GM18511 (cell line): ENCODE results near the gene OPN1SW.
A peak's percentile ranks its signal among the peaks of the same experiment; 100 is the strongest.

Source experiments
- ATAC-seq: cut with Tn5 transposase; IDR thresholded peaks from one replicate; pipeline ENCODE4 v1.9.1; 2021; ENCODE audit warnings: mild to moderate bottlenecking, moderate library complexity; ENCODE audit not compliant: unreplicated experiment

OPN1SW gene

GRCh38 chr7:128763541-128763940 lies 12.1 kb downstream of the OPN1SW start:
- no peak for ATAC-seq

- no peak for ATAC-seq
Observed at GRCh38 chr7:128759242-128759641, 16.4 kb downstream of the OPN1SW start.

DNA sequence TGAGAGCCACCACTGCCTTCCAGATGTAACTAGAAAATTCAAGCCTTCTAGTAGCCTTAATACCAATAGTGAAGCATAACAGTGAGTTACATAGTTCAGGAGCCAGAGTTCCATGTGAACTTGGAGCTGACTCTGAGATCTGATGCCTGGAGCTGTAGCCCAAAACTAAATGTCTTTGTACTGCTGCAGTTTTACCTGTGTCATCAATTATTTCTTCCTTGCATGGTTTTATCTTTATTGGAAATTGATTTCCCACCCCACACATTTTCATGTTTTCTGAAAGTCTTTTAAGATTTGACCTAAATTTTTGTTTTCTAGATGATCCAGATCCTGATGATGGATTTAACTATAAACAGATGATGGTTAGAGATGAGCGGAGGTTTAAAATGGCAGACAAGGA lies 17.0 kb downstream of the OPN1SW start:
- ATAC-seq, result no peak

DNA sequence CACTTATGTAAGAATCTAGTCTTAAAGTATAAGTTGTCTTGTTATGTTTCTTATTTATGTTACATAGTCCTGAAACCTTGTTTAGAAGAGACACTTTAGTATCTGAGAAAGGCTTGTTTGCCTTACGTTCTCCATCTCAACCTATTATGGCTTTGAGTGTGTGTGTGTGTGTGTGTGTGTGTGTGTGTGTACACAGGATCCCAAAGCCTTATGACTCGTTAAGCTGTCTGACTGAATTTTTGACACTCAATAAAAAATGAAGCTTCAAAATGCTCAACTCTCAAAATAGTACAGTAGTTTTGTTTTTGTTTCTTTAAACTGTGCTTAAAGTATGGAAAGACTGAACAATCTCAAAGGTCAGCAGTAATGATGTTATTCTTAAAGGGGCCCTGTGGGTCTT lies 18.4 kb downstream of the OPN1SW start:
- no peak for ATAC-seq

DNA sequence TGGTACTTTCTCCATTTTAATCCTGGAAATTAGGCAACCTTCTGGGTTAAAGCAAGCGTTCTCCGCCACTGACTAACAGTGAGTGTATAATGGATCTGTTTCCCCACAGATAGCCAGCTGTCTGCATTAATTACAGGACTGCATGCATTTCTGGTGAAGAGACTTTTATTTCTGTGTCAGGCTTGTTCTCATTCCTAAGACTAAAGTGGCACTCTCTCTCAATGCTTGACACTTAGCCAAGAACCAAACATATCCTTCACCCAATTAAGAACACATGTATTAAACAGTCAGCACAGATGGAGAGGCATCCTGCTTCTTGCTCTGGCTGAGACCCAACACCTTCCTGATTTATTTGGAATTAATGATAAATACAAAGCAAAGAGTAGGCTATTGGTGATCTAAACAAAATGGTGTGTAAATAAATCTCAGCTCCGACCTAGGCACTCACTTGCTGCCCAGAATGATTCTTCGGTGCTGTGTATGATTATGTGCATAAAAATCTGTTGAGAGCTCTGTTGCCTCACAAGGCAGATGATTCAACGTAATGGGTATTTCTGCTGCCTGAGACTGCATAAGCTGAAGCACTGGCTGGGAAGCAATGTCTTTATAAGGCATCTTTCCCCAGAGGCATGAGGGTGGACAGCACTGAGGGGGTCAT lies 19.6 kb downstream of the OPN1SW start:
- no peak for ATAC-seq

- no peak for ATAC-seq
Observed at GRCh38 chr7:128755075-128755818, 20.3 kb downstream of the OPN1SW start.

- no peak for ATAC-seq
Observed at GRCh38 chr7:128752251-128752650, 23.3 kb downstream of the OPN1SW start.

DNA sequence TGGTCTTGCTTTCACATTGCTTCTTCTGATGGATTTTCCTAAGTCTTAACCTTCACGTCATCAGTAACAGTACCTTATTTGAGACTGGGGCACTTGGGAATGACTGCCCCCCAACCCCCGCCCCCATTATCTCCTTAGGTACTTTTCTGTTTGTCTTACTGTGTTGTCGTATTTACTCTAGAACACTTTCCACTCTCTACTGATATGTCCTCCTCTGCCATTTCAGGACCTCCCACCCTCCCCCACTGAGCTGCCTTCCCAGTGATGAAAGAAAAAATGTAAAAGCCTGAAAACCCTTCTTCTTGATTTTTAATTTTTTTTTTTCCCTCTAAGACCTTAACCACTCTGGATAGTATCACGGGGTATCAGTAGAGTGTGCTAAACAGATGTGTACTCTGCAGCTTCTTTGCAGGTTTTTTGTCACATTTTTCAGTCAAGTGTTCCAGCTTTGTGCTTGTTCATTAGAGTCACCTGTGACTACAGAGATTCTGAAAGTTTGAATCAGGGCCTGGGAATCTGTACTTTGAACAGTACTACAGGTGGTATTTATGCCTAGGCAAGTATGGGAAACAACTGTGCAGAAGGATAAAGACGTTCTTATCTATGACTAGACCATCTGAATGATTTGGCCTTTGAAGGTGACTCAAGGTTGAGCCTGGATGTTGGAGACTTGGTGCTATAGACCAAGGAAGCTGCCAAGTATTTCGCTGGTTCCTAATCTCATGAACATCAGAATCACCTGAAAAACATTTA lies 28.1 kb downstream of the OPN1SW start:
- ATAC-seq, result no peak

GRCh38 chr7:128745706-128746105 lies 29.9 kb downstream of the OPN1SW start:
- ATAC-seq, result no peak

DNA sequence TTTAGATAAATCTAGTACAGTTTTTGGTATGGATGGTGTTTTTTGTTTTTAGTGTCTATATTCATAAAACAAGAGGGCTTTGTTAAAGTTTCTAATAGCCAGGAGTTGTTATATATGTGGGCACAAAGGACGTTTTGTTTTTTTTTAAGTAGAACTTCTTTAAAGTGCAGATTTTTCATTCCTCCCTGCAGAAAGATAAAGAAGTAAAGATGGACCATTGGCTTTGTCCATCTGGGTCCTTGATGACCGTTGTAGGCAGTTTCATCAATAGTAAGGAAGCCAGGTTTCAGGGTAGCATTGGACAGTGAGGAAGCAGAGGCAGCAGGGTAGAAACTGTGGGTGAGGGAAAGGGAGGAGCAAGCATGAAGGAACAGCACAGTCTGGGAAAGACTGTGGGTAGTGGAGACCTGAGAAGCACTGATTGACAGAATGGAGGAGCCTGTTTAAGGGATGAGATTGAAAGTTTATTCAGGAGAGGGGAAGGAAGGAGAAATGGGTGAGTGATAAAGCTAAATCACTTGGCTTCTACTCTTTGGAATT lies 31.2 kb downstream of the OPN1SW start:
- no peak for ATAC-seq

GRCh38 chr7:128743112-128743772 lies 32.4 kb downstream of the OPN1SW start:
- no peak for ATAC-seq

- ATAC-seq, result no peak
Observed at GRCh38 chr7:128742206-128742605, 33.4 kb downstream of the OPN1SW start.

DNA sequence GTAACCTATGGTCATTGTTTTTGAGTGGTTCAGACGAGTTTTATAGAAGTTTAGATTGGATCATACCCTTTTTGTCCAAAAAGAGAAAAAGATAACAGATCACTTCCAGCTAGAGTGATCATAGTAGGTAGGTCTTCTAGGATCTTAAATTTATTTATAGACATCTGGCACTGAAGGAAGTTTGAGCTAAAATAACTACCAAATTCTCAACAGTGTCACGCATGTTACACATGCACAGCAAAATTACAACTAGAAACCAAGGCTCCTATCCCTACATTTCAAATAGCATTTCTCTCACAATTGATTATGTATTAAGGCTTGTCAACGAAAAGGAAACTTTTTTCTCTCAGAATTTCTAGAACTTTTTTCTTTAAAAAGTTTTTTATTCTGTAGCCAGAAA lies 34.1 kb downstream of the OPN1SW start:
- ATAC-seq, result no peak

GRCh38 chr7:128740996-128741395 lies 34.6 kb downstream of the OPN1SW start:
- no peak for ATAC-seq

DNA sequence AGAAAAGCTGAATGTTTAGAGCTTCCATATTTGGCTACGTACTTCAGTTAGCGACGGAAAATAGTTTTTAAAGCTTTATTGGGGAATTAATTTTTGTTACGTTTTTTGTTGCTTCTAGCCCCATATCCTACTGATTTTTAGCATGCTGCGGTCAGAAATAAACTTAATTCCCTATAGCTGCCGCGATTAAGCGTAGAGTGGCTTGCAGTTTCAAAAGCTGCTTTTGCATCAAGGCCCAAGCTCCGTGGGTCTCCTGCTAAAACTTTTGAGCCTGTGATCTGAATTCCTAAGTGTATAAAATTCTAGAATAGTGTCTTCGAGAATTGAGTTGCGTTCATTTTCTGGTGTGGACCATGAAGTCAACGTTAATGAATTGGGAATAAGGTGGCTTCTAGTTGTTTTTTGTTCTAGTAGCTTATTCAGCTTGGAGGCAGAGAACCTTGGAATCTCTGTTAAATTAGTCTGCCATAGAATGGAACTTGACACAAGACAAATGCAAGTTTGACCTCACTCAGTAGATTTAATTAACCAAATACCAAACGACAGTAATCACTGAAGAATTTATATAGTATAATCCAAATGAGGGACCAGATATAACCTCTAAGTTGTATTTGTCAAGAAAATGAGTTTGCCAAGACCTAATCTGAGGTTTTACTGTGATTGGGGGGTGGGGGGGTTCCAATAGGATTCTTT lies 35.5 kb downstream of the OPN1SW start:
- no peak for ATAC-seq

DNA sequence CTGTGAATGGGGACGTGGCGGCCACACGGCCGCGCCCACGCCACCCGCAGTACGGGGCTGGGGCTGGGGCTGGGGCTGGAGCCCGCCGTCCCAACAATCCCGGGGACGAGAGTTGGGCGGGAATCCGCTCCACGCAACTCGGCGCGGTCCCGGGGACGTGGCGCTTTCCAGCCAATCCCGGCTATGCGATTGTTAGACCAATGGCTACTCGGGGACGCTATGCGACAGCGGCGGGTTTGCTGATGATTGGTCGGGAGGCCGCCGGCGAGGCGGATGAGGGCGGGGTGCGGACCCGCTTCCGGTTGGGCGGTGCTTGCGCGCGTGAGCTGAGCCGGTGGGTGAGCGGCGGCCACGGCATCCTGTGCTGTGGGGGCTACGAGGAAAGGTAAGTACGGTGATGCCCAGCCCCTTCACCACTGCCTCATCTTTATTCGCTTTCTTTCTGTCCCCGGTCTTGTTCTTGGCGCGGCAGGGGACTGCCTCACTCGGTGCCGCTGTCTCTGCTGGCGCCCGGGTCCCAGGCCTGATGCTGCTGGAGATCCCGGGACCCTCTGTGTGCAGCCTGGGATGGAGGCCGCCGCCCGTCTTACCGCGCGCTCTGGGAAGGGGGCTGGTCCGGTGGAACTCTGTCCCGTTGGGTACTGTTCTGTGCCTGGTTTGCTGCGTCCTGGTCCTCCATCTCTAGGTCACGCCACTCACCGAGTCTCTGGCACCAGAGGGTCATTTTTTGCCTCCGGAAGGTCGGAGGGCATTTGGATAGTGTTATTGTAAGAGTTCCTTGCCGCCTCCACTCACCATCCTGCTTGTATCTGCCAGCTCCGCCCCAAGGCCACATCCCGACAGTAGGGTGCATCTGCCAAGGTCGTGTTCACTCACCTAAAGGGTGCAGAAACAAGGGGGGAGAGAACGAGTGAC lies 36.3 kb downstream of the OPN1SW start, which contains the start of gene CALU:
TSS of gene CALU (plus strand) at position 312 of the 915 bp plus-strand sequence. CDS start 9,225 bp downstream, outside the sequence.
- ATAC-seq, result peak; percentile 99

GRCh38 chr7:128738570-128739047 lies 37.0 kb downstream of the OPN1SW start:
- ATAC-seq, result peak; percentile 7

GRCh38 chr7:128737867-128738385 lies 37.7 kb downstream of the OPN1SW start:
- ATAC-seq, result no peak

GRCh38 chr7:128737441-128737840 lies 38.2 kb downstream of the OPN1SW start:
- no peak for ATAC-seq
